ENCODE results near the gene NTN1.
"Not testable (repeated sequence)": the region's sequence is repeated elsewhere in the genome, so short reads cannot be mapped to it uniquely, and the experiment has no call there.

Gene NTN1

GRCh38 chr17:9104370-9105041 lies 83.2 kb downstream of the NTN1 start:
- no peak overlapping the region for H3K4me3 ChIP-seq
- no peak for DNase-seq (ENCODE audit: low spot score)

GRCh38 chr17:9105068-9105868 lies 84.0 kb downstream of the NTN1 start:
- DNase-seq (ENCODE audit: low spot score) = no peak
- no peak overlapping the region for H3K4me3 ChIP-seq
- no peak overlapping the region for H3K27ac ChIP-seq
- TF ChIP-seq CTCF (IDR thresholded peaks at IDR 0.05) = no peak

More at GRCh38 chr17:9104370-9105041, 83.2 kb downstream of the NTN1 start:
- H3K27ac ChIP-seq = no peak overlapping the region
- no peak for TF ChIP-seq CTCF (IDR thresholded peaks at IDR 0.05)

- DNase-seq (ENCODE audit: low spot score); H3K4me3 ChIP-seq; H3K27ac ChIP-seq: not testable (repeated sequence)
Measured at GRCh38 chr17:9106278-9106677, 85.0 kb downstream of the NTN1 start.

- H3K4me3 ChIP-seq = no peak overlapping the region
- no peak for DNase-seq (ENCODE audit: low spot score)
- no peak overlapping the region for H3K27ac ChIP-seq
- no peak for TF ChIP-seq CTCF (IDR thresholded peaks at IDR 0.05)
Measured at GRCh38 chr17:9107527-9107926, 86.2 kb downstream of the NTN1 start.

- no peak overlapping the region for H3K4me3 ChIP-seq
- no peak for TF ChIP-seq CTCF (IDR thresholded peaks at IDR 0.05)
- no peak overlapping the region for H3K27ac ChIP-seq
- no peak for DNase-seq (ENCODE audit: low spot score)
Measured at GRCh38 chr17:9108146-9108545, 86.8 kb downstream of the NTN1 start.

- TF ChIP-seq CTCF (IDR thresholded peaks at IDR 0.05) = no peak
- no peak overlapping the region for H3K4me3 ChIP-seq
- no peak for DNase-seq (ENCODE audit: low spot score)
- H3K27ac ChIP-seq = no peak overlapping the region
Measured at GRCh38 chr17:9109933-9110332, 88.6 kb downstream of the NTN1 start.

GRCh38 chr17:9110501-9110900 lies 89.2 kb downstream of the NTN1 start:
- no peak for TF ChIP-seq CTCF (IDR thresholded peaks at IDR 0.05)
- no peak overlapping the region for H3K27ac ChIP-seq
- no peak overlapping the region for H3K4me3 ChIP-seq
- DNase-seq (ENCODE audit: low spot score) = no peak

Data from coronary artery (tissue), 2 donors.